Neuron (in vitro differentiated cells): ENCODE data around the gene IL34.

ENCODE experiments used
- H2AFZ ChIP-seq: one replicate; pipeline ENCODE4 v1.6.1; 2013; ENCODE audit warnings: low read depth, mild to moderate bottlenecking, inconsistent platforms, low read length, moderate library complexity
- H3K27me3 ChIP-seq: one replicate; pipeline ENCODE4 v1.6.1; 2013; ENCODE audit warnings: low read length; ENCODE audit not compliant: insufficient read depth
- H3K36me3 ChIP-seq: one replicate; pipeline ENCODE4 v1.6.1; 2013; ENCODE audit warnings: low read length; ENCODE audit not compliant: insufficient read depth
- H3K4me1 ChIP-seq: one replicate; pipeline ENCODE4 v1.6.1; 2013; ENCODE audit warnings: low read length; ENCODE audit not compliant: insufficient read depth
- H3K4me3 ChIP-seq: 2 replicates; pipeline ENCODE4 v1.5.1; 2013; ENCODE audit warnings: mild to moderate bottlenecking, low read length, moderate library complexity
- H3K9me3 ChIP-seq: one replicate; pipeline ENCODE4 v1.6.1; 2013; ENCODE audit warnings: low read length

Gene IL34

DNA sequence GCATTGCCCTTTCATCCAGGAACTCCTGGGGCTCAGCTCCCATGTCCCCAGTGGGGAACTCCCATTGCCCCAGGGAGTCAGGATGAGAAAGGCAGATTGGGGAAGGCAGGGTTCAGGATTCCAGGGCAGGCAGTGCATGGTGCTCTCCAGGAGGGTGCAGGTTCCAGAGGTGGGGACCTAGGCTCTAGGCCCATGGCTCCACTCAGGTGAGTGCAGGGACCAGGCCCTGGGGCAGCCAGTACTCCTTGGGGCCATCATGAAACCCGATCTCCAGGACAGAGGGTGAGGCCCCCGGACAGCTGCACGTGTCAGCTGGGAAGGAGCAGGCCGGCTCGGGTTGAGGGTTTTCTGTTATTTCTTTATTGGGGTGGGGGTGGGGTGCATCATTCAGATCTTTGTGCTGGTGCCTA lies 40.7 kb downstream of the IL34 start:
- H3K36me3 ChIP-seq, result no peaks in the 10 kb centered on the region

DNA sequence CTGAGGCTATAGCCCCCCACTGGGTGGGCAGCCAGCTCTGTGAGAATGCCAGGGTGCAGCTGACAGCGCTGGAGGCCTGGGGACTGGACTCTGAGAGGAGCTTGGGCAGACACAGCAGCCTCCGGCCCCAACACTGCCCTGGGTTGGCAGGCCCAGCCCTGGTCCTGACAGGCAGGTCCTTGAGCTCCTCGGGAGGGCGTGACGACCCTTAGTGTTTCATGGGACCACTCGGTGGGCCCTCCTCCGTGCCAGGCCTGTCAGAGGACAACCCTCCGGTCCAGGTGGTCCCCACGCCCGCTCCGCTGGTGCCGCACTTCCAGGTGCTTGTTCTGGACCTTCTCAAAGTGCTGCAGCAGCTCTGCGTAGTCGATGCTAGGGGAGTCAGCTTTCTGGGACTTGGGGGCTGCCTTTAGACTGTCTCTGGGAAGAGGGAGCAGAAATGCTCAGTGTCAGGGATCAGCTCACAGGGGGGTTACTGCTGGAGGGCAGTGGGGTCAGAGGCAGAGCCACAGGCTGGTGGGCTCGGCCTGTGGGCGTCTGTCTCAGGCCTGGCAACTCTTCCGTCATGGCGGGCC lies 41.4 kb downstream of the IL34 start:
- H2AFZ ChIP-seq, result no peak overlapping the region
- no peaks in the 10 kb centered on the region for H3K27me3 ChIP-seq
- H3K36me3 ChIP-seq, result no peaks in the 10 kb centered on the region
- no peak overlapping the region for H3K4me3 ChIP-seq
- H3K9me3 ChIP-seq, result no peaks in the 10 kb centered on the region
- peaks cover 43% of the 10 kb centered on the region for H3K4me1 ChIP-seq

More for the DNA sequence above, 40.7 kb downstream of the IL34 start:
- H2AFZ ChIP-seq, result no peak overlapping the region
- H3K27me3 ChIP-seq, result no peaks in the 10 kb centered on the region
- H3K9me3 ChIP-seq, result no peaks in the 10 kb centered on the region
- no peak overlapping the region for H3K4me3 ChIP-seq
- peaks cover 42% of the 10 kb centered on the region for H3K4me1 ChIP-seq

DNA sequence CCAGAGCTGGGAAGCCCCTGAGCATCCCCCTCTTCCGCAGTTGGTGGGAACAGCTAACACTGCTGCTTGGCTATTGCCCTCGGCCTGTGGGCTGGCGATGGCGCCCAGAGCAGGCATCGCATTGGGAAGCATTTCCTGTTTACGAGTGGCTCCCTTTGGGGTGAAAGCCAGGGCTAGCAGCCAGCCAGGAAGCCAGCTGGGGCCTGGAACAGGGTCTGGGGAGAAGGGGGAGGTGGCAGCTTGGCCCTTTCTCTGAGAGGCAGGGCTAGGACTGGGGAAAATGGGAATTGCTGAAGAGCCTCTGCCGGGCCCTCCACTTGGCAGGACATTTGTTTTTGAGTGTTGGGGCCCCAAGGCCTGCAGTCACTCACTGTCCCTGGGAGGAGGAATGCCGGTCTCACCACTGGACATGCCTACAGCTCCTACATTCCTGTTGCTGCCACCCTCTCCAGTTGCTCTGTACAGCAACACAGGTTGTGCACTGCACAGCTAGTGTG lies 41.9 kb downstream of the IL34 start:
- Histone ChIP-seq H3K9me3 (no peaks in the 10 kb centered on the region), H3K4me3 (no peak overlapping the region), H3K27me3 (no peaks in the 10 kb centered on the region), H2AFZ (no peak overlapping the region), H3K4me1 (peaks cover 46% of the 10 kb centered on the region), H3K36me3 (no peaks in the 10 kb centered on the region)

DNA sequence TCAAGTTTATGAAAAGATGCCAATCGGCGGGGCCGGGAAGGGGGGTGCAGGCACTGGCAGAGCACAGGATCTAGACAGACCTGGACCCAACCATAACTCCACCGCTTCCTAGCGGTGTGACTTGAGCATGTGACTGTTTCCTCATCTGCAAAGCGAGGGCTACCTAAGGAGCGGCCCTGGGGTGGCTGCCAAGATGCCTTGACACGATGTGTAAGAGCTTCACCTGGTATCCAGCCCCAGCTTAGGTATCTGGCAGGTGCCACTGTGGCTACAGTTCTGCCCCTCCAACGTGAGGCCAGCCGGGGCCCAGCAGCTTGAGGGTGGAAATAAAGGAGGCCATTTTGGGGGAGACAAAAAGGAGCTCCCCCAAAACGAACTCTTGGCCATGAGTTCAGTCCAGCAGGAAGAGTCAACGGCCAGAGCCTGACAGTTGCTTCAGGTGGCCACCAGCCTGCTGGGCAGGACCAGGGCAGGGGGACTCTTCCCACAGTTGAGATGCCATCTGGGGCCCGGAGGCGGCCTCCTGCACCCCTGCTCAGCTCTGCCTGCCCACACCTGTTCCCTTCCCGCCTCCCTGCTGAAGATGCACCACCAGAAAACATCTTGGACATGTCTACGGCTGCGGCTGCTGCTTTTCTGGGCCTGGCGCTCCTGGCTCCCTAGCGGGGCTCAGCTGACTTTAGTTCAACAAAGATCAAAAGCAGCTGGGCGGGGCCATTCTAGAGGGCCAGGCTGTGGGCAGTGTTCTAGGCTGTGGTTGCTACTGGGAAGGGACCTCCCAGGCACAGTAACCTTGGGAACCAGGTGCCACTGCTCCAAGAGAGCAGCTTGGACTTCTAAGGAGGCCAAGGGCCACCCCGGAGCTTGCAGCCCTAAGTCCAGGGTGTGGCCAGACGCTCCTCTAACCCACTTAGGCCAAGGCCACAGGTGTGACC lies 42.9 kb downstream of the IL34 start:
- H3K4me1 ChIP-seq, result peaks cover 55% of the 10 kb centered on the region
- no peaks in the 10 kb centered on the region for H3K9me3 ChIP-seq
- no peaks in the 10 kb centered on the region for H3K36me3 ChIP-seq
- no peak overlapping the region for H2AFZ ChIP-seq
- H3K27me3 ChIP-seq, result no peaks in the 10 kb centered on the region
- no peak overlapping the region for H3K4me3 ChIP-seq

DNA sequence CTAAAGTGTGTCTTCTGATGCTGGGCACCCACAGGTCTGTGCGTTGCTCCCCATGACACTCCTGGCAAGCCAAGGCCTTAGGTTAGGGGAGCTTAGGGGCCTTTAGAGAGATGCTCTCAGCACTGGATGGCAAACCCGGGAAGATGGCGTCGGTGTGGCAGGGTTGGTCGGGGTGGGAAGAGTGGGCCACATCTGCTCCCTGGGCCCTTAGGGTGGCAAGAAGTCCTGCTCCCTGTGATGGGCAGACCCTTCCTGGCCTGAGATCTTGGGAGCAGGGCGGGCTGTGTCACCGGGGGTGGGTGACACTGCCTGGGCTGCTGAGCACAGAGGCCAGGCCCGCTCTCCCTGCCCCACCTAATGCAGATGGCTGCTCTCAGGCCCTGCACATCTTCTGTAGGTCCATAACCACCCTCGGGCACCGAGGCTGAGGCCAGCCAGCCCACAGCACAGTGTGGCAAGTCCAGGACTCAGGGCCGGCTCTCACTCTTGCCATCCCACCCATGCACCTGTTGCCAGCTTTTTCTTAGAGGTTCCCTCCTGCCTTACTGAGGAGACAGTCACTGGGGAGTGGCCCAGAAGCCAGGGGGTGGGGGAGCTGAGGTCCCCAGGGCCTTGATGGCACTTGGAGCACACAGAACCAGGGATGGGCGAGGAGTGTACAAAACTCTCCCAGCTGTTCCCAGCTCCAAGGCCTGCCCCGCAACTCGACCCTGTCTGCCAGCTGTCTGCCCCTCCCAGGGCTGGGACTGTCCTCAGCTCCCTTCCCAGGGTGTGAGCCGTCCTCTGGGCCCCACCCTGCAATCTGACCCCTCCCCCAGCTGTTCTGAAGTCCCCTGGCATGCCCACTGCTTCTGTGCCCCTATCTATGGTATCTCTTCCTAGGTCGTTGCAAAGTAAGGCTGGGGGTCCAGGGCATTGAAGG lies 43.9 kb downstream of the IL34 start:
- Histone ChIP-seq H3K4me3 (no peak overlapping the region), H3K4me1 (peaks cover 55% of the 10 kb centered on the region), H3K9me3 (no peaks in the 10 kb centered on the region), H3K36me3 (no peaks in the 10 kb centered on the region), H3K27me3 (no peaks in the 10 kb centered on the region), H2AFZ (no peak overlapping the region)

DNA sequence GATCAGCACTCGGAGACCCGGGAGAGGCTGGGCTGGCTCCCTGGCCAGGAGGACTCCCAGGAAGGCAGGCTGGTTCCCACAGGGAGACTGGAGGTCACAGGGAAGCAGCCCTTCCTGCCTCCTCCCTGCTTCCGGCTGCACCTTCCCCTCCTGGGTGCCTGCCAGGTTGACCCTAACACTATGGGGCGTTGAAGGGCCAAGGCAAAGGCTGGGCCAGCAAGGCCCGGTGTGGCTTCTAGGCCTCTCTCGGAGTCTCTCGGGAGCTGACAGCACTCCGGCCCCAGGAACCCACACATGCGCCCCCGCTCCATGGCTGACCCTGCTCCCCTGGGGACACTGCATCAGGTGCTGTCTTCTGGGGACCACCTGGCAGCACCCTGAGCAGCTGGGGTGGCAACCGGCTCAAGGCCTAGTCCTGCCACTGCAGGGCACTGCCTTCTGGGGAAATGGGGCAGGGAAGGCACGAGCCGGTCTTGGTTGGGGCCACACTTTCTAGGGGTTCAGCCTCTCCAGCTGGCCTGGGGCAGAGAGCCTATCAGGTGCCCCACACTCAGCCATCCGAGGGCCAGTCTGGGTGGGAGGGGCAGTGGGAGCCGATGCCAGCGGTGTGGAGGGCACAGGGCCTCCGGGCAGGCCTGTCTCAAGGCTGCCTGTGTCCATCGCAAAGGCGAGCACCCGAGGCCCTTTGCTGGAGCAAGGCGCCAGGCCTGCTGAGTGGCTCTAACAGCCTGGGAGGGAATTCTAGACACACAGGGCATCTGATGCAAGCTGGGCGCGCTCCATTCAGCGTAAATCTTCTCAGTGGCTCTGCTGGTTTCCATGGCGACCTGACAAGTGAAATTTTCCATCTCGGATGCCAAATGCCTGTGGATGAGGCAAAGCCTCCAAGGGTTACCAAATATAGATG lies 45.1 kb downstream of the IL34 start:
- H3K4me3 ChIP-seq, result no peak overlapping the region

DNA sequence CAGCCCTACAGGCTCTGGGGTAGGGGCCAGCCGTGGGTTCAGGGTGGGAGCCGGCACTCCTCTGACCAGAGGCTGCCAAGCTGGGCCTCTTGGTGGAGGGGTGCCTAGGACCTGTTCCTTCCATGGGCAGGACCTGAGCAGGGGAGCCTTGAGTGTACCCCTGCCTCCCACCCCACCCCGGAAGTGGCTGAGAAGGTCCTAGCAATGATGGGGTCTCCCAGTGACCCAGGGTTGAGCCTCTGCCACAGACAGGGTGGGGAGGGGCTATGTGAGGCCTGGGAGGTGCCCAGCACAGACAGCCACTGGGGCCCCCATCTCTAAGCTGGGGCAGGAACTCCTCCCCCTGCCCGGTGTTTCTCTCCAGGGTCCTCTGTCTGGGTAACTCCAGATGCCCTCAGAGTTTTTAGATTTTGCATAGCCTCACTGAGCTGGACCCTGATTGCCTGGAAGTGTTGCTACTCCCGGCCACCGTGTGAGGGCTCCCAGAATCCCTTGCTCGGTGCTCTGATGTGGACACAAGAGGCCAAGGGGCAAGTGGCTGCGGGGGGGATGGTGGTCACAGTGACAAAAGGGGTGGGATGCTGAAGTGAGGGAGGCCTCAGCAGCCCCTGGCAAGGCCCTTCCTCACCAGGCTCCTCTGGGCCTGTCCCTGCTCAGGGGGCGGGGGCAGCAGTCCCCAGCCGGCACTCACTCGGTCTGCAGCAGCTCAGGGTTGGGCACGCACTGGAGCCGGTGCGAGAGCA lies 45.9 kb downstream of the IL34 start:
- H3K4me1 ChIP-seq, result peaks cover 43% of the 10 kb centered on the region

More for the DNA sequence above, 45.1 kb downstream of the IL34 start:
- Histone ChIP-seq H2AFZ (no peak overlapping the region), H3K4me1 (peaks cover 51% of the 10 kb centered on the region), H3K9me3 (no peaks in the 10 kb centered on the region), H3K27me3 (no peaks in the 10 kb centered on the region), H3K36me3 (no peaks in the 10 kb centered on the region)

DNA sequence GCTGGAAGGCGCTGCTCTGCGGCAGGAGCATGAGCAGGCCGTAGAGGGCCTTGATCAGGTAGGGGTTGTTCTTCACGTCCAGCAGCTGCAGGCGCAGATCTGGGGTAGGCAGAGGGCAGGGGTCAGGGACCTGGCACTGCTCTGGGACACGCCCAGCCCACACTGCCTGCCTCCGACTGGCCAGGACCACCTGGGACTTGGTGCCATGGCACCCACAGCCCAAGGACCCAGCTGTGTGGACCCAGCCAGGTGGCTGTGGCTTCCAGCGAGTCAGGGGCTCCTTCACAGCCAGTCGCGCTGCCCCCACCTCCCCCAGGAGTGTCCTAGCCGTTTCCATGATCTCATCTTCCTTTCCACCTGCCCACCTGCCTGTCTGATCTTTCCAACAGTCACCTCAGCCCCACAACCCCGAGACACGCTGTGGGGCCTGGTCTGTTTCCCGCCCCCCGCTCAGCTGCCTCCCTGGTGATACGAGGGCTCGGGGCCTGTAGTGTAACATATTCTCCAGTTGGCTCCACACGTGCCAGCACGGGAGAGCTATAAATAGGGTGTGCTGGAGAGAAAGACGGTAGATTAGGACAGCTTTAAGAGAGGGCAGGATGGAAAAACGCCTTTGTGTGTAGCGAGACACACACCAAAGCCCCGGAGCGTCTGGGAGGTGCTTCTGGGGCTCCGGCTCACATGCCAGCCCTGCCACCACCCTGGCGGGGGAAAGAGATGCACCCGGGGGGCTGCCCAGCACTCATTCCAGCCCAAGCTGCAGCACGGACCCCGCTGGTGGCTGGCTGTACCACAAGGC lies 46.7 kb downstream of the IL34 start:
- Histone ChIP-seq H2AFZ (no peak overlapping the region), H3K36me3 (peaks cover 2% of the 10 kb centered on the region), H3K27me3 (no peaks in the 10 kb centered on the region), H3K4me1 (peaks cover 38% of the 10 kb centered on the region), H3K4me3 (no peak overlapping the region), H3K9me3 (no peaks in the 10 kb centered on the region)

More for the DNA sequence above, 45.9 kb downstream of the IL34 start:
- Histone ChIP-seq H3K36me3 (no peaks in the 10 kb centered on the region), H3K27me3 (no peaks in the 10 kb centered on the region), H3K4me3 (no peak overlapping the region), H3K9me3 (no peaks in the 10 kb centered on the region), H2AFZ (no peak overlapping the region)

DNA sequence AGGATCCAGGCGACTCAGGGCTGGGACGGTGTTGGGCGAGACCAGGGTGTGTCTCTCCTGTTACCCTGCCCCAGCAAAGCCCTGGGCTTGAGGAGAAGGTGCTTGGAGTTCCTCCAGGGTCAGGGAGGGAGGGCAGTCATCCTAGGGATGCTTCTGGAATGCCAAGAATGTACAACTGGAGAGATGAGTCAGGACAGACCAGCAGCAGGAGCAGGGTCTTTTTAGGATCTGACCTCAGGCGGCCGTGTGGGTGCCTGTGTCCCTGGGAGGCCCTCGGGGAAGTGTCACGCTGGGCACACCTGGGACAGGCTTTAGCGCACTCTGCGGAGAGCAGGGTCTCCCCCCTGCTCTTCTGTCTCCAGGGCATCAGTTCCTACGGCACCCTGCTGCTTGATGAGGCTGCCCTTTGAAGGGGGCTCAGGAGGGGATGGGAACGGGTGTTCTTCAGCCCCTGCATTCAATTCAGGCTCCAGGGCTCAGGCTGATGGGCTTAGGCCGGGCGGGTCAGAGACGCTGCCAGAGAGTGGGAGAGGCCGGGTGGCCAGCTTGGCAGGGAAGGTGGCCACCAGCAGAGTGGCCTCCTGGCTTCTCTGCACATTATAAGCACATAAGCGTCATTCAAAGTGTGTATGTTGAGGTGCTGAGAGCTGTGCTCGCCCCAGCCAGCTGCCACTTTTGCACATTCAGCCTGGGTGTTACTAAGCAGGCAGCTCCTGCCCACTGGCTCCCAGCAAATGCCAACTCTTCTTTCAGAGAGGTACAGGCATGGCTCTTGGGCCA lies 47.9 kb downstream of the IL34 start:
- Histone ChIP-seq H3K27me3 (no peaks in the 10 kb centered on the region), H2AFZ (no peak overlapping the region), H3K4me1 (peaks cover 38% of the 10 kb centered on the region)

DNA sequence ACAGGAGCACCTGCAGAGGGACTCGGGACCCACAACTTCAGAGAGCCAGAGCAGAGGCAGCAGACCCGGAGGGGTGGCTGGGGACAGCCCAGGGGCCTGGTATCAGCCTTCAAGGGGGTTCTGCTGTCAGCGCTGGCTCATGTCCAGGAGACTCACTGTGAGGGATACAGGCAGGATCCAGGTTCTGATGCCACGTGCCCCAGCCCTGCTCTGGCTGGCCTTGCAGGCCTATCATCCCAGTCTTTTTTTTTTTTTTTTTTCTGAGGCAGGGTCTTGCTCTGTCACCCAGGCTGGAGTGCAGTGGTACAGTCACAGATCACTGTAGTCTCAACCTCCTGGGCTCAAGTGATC lies 48.5 kb downstream of the IL34 start:
- peaks cover 9% of the 10 kb centered on the region for H3K36me3 ChIP-seq
- H3K9me3 ChIP-seq, result peaks cover 12% of the 10 kb centered on the region
- peaks cover 38% of the 10 kb centered on the region for H3K4me1 ChIP-seq
- H3K27me3 ChIP-seq, result no peaks in the 10 kb centered on the region
- H2AFZ ChIP-seq, result no peak overlapping the region
- no peak overlapping the region for H3K4me3 ChIP-seq

More for the DNA sequence above, 47.9 kb downstream of the IL34 start:
- Histone ChIP-seq H3K9me3 (peaks cover 6% of the 10 kb centered on the region), H3K36me3 (peaks cover 5% of the 10 kb centered on the region), H3K4me3 (no peak overlapping the region)
